Choroid plexus epithelial cell (primary cell): ENCODE measurements around the gene LRRC4C.

Experiments
- DNase-seq: peaks from one replicate; pipeline ENCODE4 v3.0.0-alpha.2; 2010; ENCODE audit warnings: low read depth
- H3K4me3 ChIP-seq: 2 replicates; pipeline ENCODE4 v1.5.1; 2011; ENCODE audit warnings: low read depth, mild to moderate bottlenecking, control low read depth, low read length, moderate library complexity
- TF ChIP-seq, protein P1 (sequence below): conservative IDR thresholded peaks from 2 replicates; pipeline ENCODE4 v1.5.1; 2011; ENCODE audit warnings: low read depth, mild to moderate bottlenecking, control low read depth, inconsistent platforms, low read length, moderate library complexity

The LRRC4C gene

DNA sequence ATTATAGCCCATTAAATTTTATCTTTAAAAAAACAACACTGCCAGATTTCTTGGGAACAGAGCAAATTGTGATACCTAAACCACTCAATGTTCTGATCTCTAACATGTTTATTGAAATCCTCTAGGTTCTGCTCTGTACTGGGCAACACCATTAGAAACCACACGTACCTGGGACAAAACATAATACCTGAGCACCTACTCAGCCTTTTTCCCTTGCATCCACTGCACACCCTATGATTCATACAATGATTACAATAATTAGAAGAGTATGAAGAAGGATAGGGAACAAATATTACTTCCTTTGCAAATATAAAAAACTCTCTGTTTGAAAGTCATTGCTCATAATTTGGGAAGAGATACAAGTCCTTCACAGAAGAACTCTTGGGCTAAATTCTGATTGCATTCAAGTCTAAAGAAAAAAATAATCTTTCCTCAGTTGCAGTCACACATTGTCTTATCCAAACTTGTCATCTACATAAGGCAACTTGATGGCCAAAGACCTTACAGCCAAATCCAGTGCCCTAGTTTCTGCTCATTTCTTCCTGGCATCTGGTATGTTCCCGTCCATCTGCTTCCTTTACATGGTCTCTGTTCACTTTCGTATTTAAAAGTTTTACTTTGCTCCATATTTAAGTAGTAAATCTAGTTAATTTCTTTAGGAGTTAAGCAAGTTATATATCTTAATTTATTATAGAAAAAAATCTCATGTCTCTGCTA is 407.4 kb downstream of the LRRC4C start:
- DNase-seq: no peak
- TF ChIP-seq, protein P1, sequence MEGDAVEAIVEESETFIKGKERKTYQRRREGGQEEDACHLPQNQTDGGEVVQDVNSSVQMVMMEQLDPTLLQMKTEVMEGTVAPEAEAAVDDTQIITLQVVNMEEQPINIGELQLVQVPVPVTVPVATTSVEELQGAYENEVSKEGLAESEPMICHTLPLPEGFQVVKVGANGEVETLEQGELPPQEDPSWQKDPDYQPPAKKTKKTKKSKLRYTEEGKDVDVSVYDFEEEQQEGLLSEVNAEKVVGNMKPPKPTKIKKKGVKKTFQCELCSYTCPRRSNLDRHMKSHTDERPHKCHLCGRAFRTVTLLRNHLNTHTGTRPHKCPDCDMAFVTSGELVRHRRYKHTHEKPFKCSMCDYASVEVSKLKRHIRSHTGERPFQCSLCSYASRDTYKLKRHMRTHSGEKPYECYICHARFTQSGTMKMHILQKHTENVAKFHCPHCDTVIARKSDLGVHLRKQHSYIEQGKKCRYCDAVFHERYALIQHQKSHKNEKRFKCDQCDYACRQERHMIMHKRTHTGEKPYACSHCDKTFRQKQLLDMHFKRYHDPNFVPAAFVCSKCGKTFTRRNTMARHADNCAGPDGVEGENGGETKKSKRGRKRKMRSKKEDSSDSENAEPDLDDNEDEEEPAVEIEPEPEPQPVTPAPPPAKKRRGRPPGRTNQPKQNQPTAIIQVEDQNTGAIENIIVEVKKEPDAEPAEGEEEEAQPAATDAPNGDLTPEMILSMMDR: no peak
- no peak overlapping the region for H3K4me3 ChIP-seq

DNA sequence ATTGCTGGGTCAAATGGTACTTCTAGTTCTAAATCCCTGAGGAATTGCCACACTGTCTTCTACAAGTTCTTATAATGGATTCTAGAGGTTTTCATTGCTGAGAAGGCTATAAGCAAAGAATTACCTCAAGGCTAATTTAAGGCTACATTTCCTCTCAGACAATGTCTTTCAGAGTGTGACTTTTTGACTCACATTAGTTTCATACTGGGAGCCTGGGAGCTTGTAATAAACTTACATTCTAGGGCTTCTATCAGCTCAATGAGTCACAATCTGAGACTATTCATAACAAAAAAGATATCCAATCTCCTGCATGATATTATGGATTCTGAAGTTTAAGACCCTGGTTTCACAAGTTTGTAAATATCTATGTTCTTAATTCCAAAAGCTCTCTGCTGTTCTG is 408.7 kb downstream of the LRRC4C start:
- DNase-seq: no peak
- TF ChIP-seq, protein P1: no peak
- H3K4me3 ChIP-seq: no peak overlapping the region

DNA sequence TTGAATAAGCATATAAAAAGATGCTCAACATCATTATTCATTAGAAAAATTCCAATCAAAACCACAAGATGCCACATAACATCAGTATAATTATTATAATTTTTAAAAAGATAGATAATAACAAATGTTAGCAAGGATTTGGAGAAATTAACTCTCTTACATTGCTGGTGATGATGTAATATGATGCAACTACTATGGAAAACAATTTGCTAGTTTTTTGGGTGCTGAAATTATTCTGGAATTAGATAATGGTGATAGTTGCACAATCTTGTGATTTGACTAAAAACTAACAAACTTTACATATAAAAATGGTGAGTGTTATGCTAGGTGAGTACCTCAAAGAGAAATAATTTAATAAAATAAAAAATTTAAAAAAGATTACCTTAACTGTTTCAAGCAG is 412.2 kb downstream of the LRRC4C start:
- no peak overlapping the region for H3K4me3 ChIP-seq
- TF ChIP-seq, protein P1: no peak
- DNase-seq: no peak

DNA sequence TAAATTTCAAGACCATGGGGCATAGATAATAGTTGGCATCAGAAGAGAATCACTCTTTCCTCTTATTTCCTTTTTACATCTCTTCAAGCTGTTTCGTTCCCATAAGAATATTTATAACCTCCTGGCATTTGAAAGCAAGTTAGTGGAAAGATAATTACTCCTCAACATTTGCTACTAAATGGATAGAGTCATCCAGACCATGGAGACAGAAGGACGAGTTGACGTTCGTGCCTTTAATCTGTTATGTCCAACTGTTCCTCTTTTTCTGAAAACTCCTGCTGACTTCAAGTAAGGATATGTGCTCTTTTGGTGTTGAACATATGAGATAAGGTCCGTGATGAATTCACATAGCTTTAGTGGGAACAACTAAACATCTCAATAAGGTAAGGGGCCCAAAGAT is 414.2 kb downstream of the LRRC4C start:
- H3K4me3 ChIP-seq: no peak overlapping the region
- TF ChIP-seq, protein P1: no peak
- DNase-seq: no peak

DNA sequence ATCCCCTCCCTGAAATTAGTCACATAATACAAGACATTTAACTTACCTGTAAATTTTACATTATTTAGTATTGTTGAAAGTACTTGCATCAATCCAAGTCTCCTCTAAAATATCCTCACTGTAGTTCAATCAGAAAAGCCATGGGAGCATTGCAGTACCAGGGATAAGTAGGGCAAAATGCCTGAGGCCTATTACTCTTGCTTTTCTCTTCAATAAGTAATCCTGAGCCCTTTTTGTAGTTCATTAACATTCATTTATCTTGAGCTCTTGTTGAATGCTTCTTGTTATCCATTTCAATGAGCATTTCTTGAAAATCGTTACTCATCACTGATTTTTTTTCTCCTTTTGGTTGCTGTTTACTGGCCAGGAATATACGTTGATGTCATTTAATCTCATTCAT is 414.7 kb downstream of the LRRC4C start:
- H3K4me3 ChIP-seq: no peak overlapping the region
- TF ChIP-seq, protein P1: no peak
- DNase-seq: no peak

DNA sequence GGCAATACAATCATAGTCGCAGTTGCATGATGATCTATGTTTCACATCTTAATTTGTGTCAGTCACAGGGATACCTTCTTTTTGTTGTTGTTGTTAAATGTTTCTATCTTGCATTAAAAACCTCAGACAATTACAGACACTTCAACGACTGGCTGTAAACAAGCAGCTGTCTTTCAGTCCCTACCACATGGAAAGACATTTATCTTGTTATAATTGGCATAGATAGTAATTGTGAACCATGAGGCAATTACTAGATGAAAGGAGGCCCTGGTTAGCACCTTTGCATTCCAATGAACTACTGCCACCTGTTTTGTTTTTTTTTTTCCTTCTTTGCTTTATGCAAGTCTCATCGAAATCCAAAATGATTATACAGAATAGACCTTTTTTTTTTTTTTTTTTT is 416.8 kb downstream of the LRRC4C start:
- TF ChIP-seq, protein P1: no peak
- H3K4me3 ChIP-seq: no peak overlapping the region
- DNase-seq: no peak

DNA sequence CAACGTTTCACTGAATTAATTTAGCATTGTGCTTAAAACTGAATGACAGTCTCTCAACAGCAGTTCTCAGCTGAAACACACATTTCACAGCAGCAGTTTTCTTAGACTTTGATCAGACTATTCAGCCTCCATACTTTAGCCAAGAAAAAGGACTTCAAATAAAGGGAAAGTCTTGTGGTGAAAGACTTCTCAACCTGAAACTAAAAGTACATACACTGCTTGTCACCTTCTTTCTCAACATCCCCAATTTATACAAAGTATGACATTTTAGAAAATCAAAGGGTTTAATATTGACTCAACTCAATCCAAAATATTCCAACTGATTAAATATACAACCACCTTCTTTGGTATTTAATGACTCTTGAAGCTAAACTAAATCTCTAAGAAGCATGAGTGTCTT is 419.0 kb downstream of the LRRC4C start:
- DNase-seq: no peak
- TF ChIP-seq, protein P1: no peak
- H3K4me3 ChIP-seq: no peak overlapping the region
